B cell (primary cell): ENCODE data around the gene ZC2HC1B. TPM values are rescaled to one million over a fixed set of nuclear protein-coding genes. Genes with fewer than 3 reads are reported as not detected.

Experiments used
- ATAC-seq: fragments of 200-7000 bp; cut with Tn5 transposase; one replicate; pipeline ENCODE4 v1.10.0; 2021; ENCODE audit warnings: low read depth, mild to moderate bottlenecking, moderate number of reproducible peaks, moderate library complexity
- CTCF ChIA-PET: fragments of 350-600 bp; sonication (Branson Sonifier 250); formaldehyde crosslinking; loops from one replicate; lab custom pipeline; 2021; ENCODE audit warnings: antibody characterized with exemption, inconsistent platforms; lab: Charles Lee
- POLR2A ChIA-PET: fragments of 350-600 bp; sonication (Branson Sonifier 250); formaldehyde crosslinking; loops from one replicate; lab custom pipeline; 2021; ENCODE audit warnings: antibody characterized with exemption; lab: Charles Lee
- DNase-seq: peaks from one replicate; pipeline ENCODE4 v3.0.0; 2013
- H2AFZ ChIP-seq: 2 replicates; pipeline ENCODE4 v1.6.1; 2012; ENCODE audit warnings: mild to moderate bottlenecking, low read depth, low read length; ENCODE audit not compliant: insufficient read depth, poor library complexity, severe bottlenecking
- H3K27ac ChIP-seq, 2 donors: 1 replicate in 1 of 2; 2 replicates in 1 of 2; pipeline ENCODE4 v1.5.1; 2012 to 2013; ENCODE audit warnings: low read length in 2 of 2, mild to moderate bottlenecking in 2 of 2, moderate library complexity in 1 of 2
- H3K27me3 ChIP-seq, 4 experiments: fragments of 200-600 bp in 1 of 4; sonication (generic) in 1 of 4; replicated peaks in 1 of 4; 1 replicate in 2 of 4; 2 replicates in 2 of 4; pipeline versions ENCODE4 v1.6.1 to v1.7.0; 2013 to 2016; ENCODE audit warnings: low read length in 3 of 4, mild to moderate bottlenecking in 2 of 4, mixed read lengths in 1 of 4, moderate library complexity in 1 of 4; ENCODE audit not compliant: insufficient read depth in 4 of 4, control insufficient read depth in 3 of 4; ENCODE audit errors: control extremely low read depth in 1 of 4
- H3K36me3 ChIP-seq, 2 experiments: replicated peaks in 1 of 2; 1 replicate in 1 of 2; 2 replicates in 1 of 2; pipeline versions ENCODE4 v1.6.1 to v1.7.1; 2013; ENCODE audit warnings: low read length in 1 of 2; ENCODE audit not compliant: insufficient read depth in 2 of 2, control insufficient read depth in 1 of 2; ENCODE audit errors: control extremely low read depth in 1 of 2, extremely low read depth in 1 of 2
- H3K4me1 ChIP-seq, 2 donors: fragments of 200-600 bp in 1 of 2; sonication (generic) in 1 of 2; 1 replicate in 1 of 2; 2 replicates in 1 of 2; pipeline versions ENCODE4 v1.5.1 to v1.6.1; 2013 to 2017; ENCODE audit warnings: low read length in 2 of 2; ENCODE audit not compliant: control insufficient read depth in 2 of 2, insufficient read depth in 2 of 2
- H3K4me2 ChIP-seq: replicated peaks from 2 replicates; pipeline ENCODE3; 2012; ENCODE audit warnings: mild to moderate bottlenecking, low read depth, low read length; ENCODE audit not compliant: poor library complexity, severe bottlenecking
- H3K4me3 ChIP-seq, 5 experiments: fragments of 200-600 bp in 1 of 5; sonication (generic) in 1 of 5; 1 replicate in 3 of 5; 2 replicates in 2 of 5; pipeline versions ENCODE4 v1.5.1 to v1.7.0; 2011 to 2016; ENCODE audit warnings: low read length in 4 of 5, mild to moderate bottlenecking in 4 of 5, low read depth in 2 of 5, control low read depth in 1 of 5, moderate library complexity in 1 of 5; ENCODE audit not compliant: insufficient read depth in 1 of 5; ENCODE audit errors: control extremely low read depth in 1 of 5, extremely low read depth in 1 of 5
- H3K79me2 ChIP-seq: fragments of 200-600 bp; sonication (generic); one replicate; pipeline ENCODE4 v1.6.0; 2016; ENCODE audit warnings: low read length; ENCODE audit not compliant: control insufficient read depth, insufficient read depth
- H3K9ac ChIP-seq: fragments of 200-600 bp; sonication (generic); 2 replicates; pipeline ENCODE4 v1.6.1; 2017; ENCODE audit warnings: mild to moderate bottlenecking, low read length, moderate library complexity
- H3K9me3 ChIP-seq, 3 donors: one replicate each; pipeline versions ENCODE4 v1.6.1 to v1.7.1; 2013; ENCODE audit warnings: low read length in 2 of 3; ENCODE audit not compliant: control insufficient read depth in 2 of 3, insufficient read depth in 1 of 3; ENCODE audit errors: control extremely low read depth in 1 of 3
- H4K20me1 ChIP-seq: 2 replicates; pipeline ENCODE4 v1.6.0; 2012; ENCODE audit warnings: mild to moderate bottlenecking, low read length; ENCODE audit not compliant: insufficient read depth, control insufficient read depth, poor library complexity, severe bottlenecking
- H3K27ac Mint-ChIP-seq: one replicate; pipeline ENCODE4 v1.8.0; 2021; ENCODE audit warnings: mixed read lengths
- H3K27me3 Mint-ChIP-seq: one replicate; pipeline ENCODE4 v1.8.0; 2021; ENCODE audit warnings: mixed read lengths
- H3K4me1 Mint-ChIP-seq: one replicate; pipeline ENCODE4 v1.8.0; 2021; ENCODE audit warnings: mixed read lengths
- H3K4me3 Mint-ChIP-seq: one replicate; pipeline ENCODE4 v1.8.0; 2021; ENCODE audit warnings: mixed read lengths
- H3K9me3 Mint-ChIP-seq: one replicate; pipeline ENCODE4 v1.8.0; 2022; ENCODE audit warnings: mixed read lengths; ENCODE audit not compliant: insufficient read depth
- EZH2 ChIP-seq: IDR thresholded peaks from 2 replicates; pipeline ENCODE4 v1.6.1; 2012; ENCODE audit warnings: borderline replicate concordance, low read depth, mild to moderate bottlenecking, moderate library complexity, low read length; ENCODE audit not compliant: insufficient read depth, poor library complexity, severe bottlenecking
- WGBS: methylation state at CpG from one replicate; pipeline ENCODE4 v1.1.5; 2013; ENCODE audit warnings: missing lambda C conversion rate; ENCODE audit not compliant: insufficient coverage; 5-methylcytosine and 5-hydroxymethylcytosine counted together
- intact Hi-C: fragments of 100-400 bp; cut with micrococcal nuclease; formaldehyde crosslinking; loops from one replicate; pipeline ENCODE4 v1.10.0; 2022
- polyA plus RNA-seq: library from polyadenylated mRNA; depleted of rRNA; stranded (reverse); fragments of >200 nt; gene quantifications from 2 replicates; pipeline ENCODE4 v1.2.3, GENCODE V29; 2012
- total RNA-seq, 2 donors: library from RNA; stranded (reverse); fragments of 120-200 nt in 1 of 2; gene quantifications; 1 replicate in 1 of 2; 2 replicates in 1 of 2; pipeline versions ENCODE4 v1.2.3 to v1.2.4, GENCODE V29; 2013 to 2022
- TF ChIP-seq, protein P1 (sequence below): fragments of 200-600 bp; IDR thresholded peaks from one replicate; pipeline ENCODE4 v1.8.0; 2022; ENCODE audit warnings: antibody characterized with exemption, mild to moderate bottlenecking

Gene ZC2HC1B
- total and polyA plus RNA-seq, 2 donors (not counting 1 experiment from before 2014, with no cell fraction given), result 0.51 to 0.84 TPM

DNA sequence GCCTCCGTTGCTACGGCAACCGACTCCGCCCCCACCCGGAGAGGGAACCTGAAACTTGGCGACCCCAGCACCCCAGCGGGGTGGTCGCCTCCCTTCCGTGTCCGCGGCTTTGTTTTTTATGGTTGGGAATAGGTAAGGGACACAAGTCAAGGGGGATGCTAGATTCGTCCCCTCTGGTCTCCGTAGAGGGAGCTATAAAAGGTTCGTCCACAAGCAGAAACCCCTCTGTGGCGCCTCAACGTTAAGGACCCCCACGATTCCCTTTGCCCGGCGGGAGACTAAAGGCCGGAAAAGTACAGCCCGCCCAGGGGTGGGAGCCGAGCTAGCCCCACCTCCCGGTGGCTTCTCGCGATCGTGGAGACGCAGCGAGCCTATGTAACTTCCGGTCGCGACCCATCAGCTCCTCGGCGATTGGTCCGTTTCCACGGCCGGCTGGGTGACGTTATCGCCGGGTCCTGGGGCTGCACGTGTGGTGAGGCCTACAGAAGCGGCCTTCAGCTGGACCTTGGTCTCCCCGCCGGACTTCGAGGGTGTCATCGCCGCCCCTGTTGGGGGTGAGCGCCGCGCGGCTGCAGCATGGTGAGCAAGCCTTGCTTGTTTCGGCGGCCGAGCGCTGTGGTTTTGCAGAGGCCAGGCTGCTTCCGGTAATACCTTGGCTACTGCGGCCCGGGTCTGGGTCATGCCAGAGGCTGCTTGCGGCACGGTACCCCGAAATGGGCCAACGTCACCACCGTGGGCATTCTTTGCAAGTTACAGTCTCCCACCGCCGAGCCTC, 21.2 kb upstream of the ZC2HC1B start, which contains the start of gene LTV1:
Gene LTV1 (plus strand): TSS at position 437 of the 775 bp plus-strand sequence. CDS start 140 bp downstream, at position 577.
- Histone ChIP-seq H3K27me3 (no peaks in the 10 kb centered on the region), H3K79me2 (peaks cover 45% of the 10 kb centered on the region), H3K4me3 (peak within 1 kb of the TSS; percentile 72 to 94 (median 90)), H3K36me3 (peaks cover 2 to 35% of the 10 kb centered on the region in 2 experiments), H2AFZ (peak within 1 kb of the TSS; percentile 95), H4K20me1 (no peaks in the 10 kb centered on the region), H3K4me1 (peaks cover 11 to 17% of the 10 kb centered on the region in 2 donors), H3K9ac (peak within 1 kb of the TSS; percentile 100), H3K4me2 (peak within 1 kb of the TSS; percentile 88), H3K9me3 (no peaks in the 10 kb centered on the region), H3K27ac (peak within 1 kb of the TSS; percentile 86 to 93)
- H3K4me1 Mint-ChIP-seq, result peaks cover 17% of the 10 kb centered on the region
- H3K27me3 Mint-ChIP-seq, result peaks cover 11% of the 10 kb centered on the region
- WGBS, result under 1% methylated on average over 64 of the region's 64 CpGs
- DNase-seq (peak; percentile 95), ATAC-seq (peak; percentile 97)
- H3K27ac Mint-ChIP-seq, result peak within 1 kb of the TSS; percentile 95
- ChIA-PET CTCF (interaction anchor here (0.7 to 1.8 kb wide), 7 partner anchors 18 to 1368 kb away, joined by 3 to 9 read pairs (median 3); no protein-coding TSS in a partner anchor), POLR2A (interaction anchor here (0.6 to 2.0 kb wide), 3 partner anchors 21 to 393 kb away, joined by 4 to 10 read pairs (median 4); partner anchors contain the start of genes ADAT2, PEX3 and SF3B5)
- no peaks in the 10 kb centered on the region for H3K9me3 Mint-ChIP-seq
- TF ChIP-seq EZH2, result no peak
- TF ChIP-seq, protein P1, sequence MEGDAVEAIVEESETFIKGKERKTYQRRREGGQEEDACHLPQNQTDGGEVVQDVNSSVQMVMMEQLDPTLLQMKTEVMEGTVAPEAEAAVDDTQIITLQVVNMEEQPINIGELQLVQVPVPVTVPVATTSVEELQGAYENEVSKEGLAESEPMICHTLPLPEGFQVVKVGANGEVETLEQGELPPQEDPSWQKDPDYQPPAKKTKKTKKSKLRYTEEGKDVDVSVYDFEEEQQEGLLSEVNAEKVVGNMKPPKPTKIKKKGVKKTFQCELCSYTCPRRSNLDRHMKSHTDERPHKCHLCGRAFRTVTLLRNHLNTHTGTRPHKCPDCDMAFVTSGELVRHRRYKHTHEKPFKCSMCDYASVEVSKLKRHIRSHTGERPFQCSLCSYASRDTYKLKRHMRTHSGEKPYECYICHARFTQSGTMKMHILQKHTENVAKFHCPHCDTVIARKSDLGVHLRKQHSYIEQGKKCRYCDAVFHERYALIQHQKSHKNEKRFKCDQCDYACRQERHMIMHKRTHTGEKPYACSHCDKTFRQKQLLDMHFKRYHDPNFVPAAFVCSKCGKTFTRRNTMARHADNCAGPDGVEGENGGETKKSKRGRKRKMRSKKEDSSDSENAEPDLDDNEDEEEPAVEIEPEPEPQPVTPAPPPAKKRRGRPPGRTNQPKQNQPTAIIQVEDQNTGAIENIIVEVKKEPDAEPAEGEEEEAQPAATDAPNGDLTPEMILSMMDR, result no peak
- peak within 1 kb of the TSS; percentile 93 for H3K4me3 Mint-ChIP-seq
- intact Hi-C loops, result loop anchor here (1.0 to 5.0 kb wide), 10 partner anchors 99 to 1696 kb away; partner anchors contain the start of genes ADAT2, NMBR, PEX3 and SF3B5
